Lung microvascular endothelial cell (primary cell): ENCODE results near the gene TERB1. TPM values are rescaled to one million over a fixed set of nuclear protein-coding genes. Genes with fewer than 3 reads are reported as not detected.
A peak's percentile ranks its signal among the peaks of the same experiment; 100 is the strongest.

Experiments used
- DNase-seq, 2 donors: peaks; one replicate each; pipeline versions ENCODE4 v3.0.0 to v3.0.0-alpha.2; 2010; ENCODE audit warnings: low read depth in 2 of 2
- total RNA-seq: library from RNA; depleted of rRNA; stranded (reverse); fragments of >200 nt; gene quantifications from 2 replicates; pipeline ENCODE4 v1.2.1, GENCODE V29; 2014

TERB1 gene
- total RNA-seq, 1 donor from 2014 or later: under 0.01 TPM

GRCh38 chr16:66746682-66747081 lies 54.7 kb downstream of the TERB1 start:
- no peak for DNase-seq

- DNase-seq: no peak
Observed at GRCh38 chr16:66746048-66746447, 55.3 kb downstream of the TERB1 start.

GRCh38 chr16:66741950-66742808 lies 59.2 kb downstream of the TERB1 start:
- DNase-seq: peak; percentile 21 to 62

GRCh38 chr16:66741169-66741900 lies 60.0 kb downstream of the TERB1 start:
- peak; percentile 92 to 96 for DNase-seq

- DNase-seq: peak in 1 of 2 donors; percentile 67
Observed at GRCh38 chr16:66740533-66740932, 60.9 kb downstream of the TERB1 start.

- DNase-seq: peak; percentile 52 to 60
Observed at GRCh38 chr16:66740010-66740409, 61.4 kb downstream of the TERB1 start.

- DNase-seq: no peak
Observed at GRCh38 chr16:66735891-66736290, 65.5 kb downstream of the TERB1 start.

GRCh38 chr16:66731101-66731500 lies 70.3 kb downstream of the TERB1 start:
- DNase-seq: no peak

- DNase-seq: no peak
Observed at GRCh38 chr16:66728804-66729203, 72.6 kb downstream of the TERB1 start.

- DNase-seq: peak; percentile 69 to 76
Observed at GRCh38 chr16:66728117-66728787, 73.1 kb downstream of the TERB1 start.

GRCh38 chr16:66720766-66721165 lies 80.6 kb downstream of the TERB1 start:
- DNase-seq: no peak

- no peak for DNase-seq
Observed at GRCh38 chr16:66719246-66719645, 82.1 kb downstream of the TERB1 start.

GRCh38 chr16:66717776-66718175 lies 83.6 kb downstream of the TERB1 start:
- DNase-seq: no peak

GRCh38 chr16:66717112-66717675 lies 84.2 kb downstream of the TERB1 start:
- peak; percentile 73 to 76 for DNase-seq

GRCh38 chr16:66714654-66715307 lies 86.6 kb downstream of the TERB1 start:
- DNase-seq: no peak

GRCh38 chr16:66714062-66714461 lies 87.3 kb downstream of the TERB1 start:
- no peak for DNase-seq

- DNase-seq: no peak
Observed at GRCh38 chr16:66713076-66713475, 88.3 kb downstream of the TERB1 start.

- DNase-seq: no peak
Observed at GRCh38 chr16:66712512-66712911, 88.9 kb downstream of the TERB1 start.

GRCh38 chr16:66711581-66711980 lies 89.8 kb downstream of the TERB1 start:
- no peak for DNase-seq

- no peak for DNase-seq
Observed at GRCh38 chr16:66706506-66706880, 94.9 kb downstream of the TERB1 start.

GRCh38 chr16:66705790-66706505 lies 95.4 kb downstream of the TERB1 start:
- peak; percentile 11 to 44 for DNase-seq
